GM21526 (cell line): Measurements from ENCODE around the gene TGFB1.
"Not testable (repeated sequence)": the region's sequence is repeated elsewhere in the genome, so short reads cannot be mapped to it uniquely, and the experiment has no call there.

ENCODE experiments used
- ATAC-seq: cut with Tn5 transposase; IDR thresholded peaks from one replicate; pipeline ENCODE4 v1.9.1; 2021; ENCODE audit warnings: moderate library complexity; ENCODE audit not compliant: unreplicated experiment, low FRiP score

The TGFB1 gene

GRCh38 chr19:41371119-41371518 lies 17.4 kb upstream of the TGFB1 start:
- ATAC-seq: not testable (repeated sequence)

- ATAC-seq: no peak
These were observed 16.0 kb upstream of the TGFB1 start for GRCh38 chr19:41369769-41370168.

GRCh38 chr19:41367848-41368301 lies 14.2 kb upstream of the TGFB1 start:
- ATAC-seq: no peak

- ATAC-seq: no peak
These were observed 12.4 kb upstream of the TGFB1 start for GRCh38 chr19:41366089-41366488.

GRCh38 chr19:41364524-41365391 lies 11.0 kb upstream of the TGFB1 start:
- ATAC-seq: no peak

GRCh38 chr19:41363753-41364523 lies 10.2 kb upstream of the TGFB1 start, which contains the start of gene B9D2:
B9D2 (minus strand) TSS chr19:41364149; CDS start chr19:41363519, 630 bp downstream.
- peak; percentile 82 for ATAC-seq

GRCh38 chr19:41363371-41363752 lies 9.6 kb upstream of the TGFB1 start:
- ATAC-seq: no peak

GRCh38 chr19:41362143-41362847 lies 8.6 kb upstream of the TGFB1 start:
- ATAC-seq: no peak

GRCh38 chr19:41359741-41360140 lies 6.0 kb upstream of the TGFB1 start:
- ATAC-seq: no peak

GRCh38 chr19:41357746-41358145 lies 4.0 kb upstream of the TGFB1 start:
- ATAC-seq: no peak

- no peak for ATAC-seq
These were observed 3.4 kb upstream of the TGFB1 start for GRCh38 chr19:41356984-41357739.

GRCh38 chr19:41355802-41356201 lies 2.1 kb upstream of the TGFB1 start:
- ATAC-seq: no peak

GRCh38 chr19:41355035-41355434 lies 1.3 kb upstream of the TGFB1 start:
- ATAC-seq: no peak

- ATAC-seq: peak; percentile 9
These were observed 726 bp upstream of the TGFB1 start for GRCh38 chr19:41354343-41354953.

GRCh38 chr19:41352609-41353465 lies 885 bp downstream of the TGFB1 start:
- no peak for ATAC-seq

- no peak for ATAC-seq
These were observed 1.5 kb downstream of the TGFB1 start for GRCh38 chr19:41352279-41352608.

- ATAC-seq: no peak
These were observed 2.1 kb downstream of the TGFB1 start for GRCh38 chr19:41351339-41352245.

GRCh38 chr19:41350735-41351338 lies 2.9 kb downstream of the TGFB1 start:
- no peak for ATAC-seq
